Measurements from ENCODE around the gene UNC13A. TPM values are rescaled to one million over a fixed set of nuclear protein-coding genes. Genes with fewer than 3 reads are reported as not detected.

Gene UNC13A
- polyA plus RNA-seq, 10 donors: 0.04 to 0.36 (median 0.15) TPM

GRCh38 chr19:17711851-17712250, 23.7 kb upstream of the UNC13A start:
- DNase-seq: no peak

DNA sequence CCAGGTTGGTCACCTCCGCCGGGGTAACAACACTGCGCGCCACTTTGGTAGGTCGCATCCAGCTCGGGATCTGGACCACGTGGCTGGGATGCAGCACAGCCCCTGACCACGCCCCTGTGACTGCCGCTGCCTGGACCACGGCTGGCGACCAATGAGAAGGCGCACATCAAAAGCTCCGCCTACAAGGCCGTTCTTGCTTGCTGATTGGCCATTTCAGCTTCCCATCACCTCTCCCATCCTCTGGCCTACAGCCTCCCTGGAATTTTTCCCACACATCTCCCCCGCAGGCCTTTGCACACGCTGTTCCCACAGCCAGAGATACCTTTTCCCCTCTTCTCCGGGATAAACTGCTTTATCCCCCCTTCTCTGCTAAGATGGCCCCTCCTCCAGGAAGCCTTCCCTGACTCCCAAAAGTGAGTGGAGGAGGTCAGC, 18.6 kb upstream of the UNC13A start:
- no peak for DNase-seq

DNA sequence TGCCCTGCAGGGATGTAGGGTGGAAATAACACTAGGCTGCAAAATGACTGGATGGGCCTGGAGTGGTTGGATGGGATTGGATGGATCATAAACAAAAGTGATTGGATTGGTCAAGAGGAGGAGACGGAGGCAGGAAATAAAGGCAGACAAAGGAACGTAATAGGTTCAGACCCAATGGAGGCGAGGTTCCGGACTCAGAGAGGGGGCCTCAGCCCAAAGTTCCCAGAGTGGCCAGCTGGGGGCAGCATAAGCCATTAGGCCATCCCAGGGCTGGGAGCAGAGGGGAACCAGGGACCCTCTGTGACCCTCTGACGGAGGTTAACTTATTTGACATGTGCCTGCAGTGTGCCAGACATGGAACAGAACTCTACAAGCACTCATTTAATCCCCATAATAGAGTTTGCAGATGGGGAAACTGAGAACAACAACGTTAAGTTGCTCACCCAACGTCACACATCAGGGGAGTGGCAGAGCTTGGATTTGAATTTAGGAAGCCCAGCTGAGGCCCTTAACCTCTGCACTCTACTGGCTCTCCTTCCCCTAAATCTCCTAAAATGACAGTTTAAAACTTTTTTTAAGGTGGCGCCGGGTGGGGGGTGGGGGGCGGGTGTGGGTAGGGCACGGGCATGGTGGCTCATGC, 15.8 kb upstream of the UNC13A start:
- DNase-seq: peak in 1 of 3 donors; percentile 28

DNA sequence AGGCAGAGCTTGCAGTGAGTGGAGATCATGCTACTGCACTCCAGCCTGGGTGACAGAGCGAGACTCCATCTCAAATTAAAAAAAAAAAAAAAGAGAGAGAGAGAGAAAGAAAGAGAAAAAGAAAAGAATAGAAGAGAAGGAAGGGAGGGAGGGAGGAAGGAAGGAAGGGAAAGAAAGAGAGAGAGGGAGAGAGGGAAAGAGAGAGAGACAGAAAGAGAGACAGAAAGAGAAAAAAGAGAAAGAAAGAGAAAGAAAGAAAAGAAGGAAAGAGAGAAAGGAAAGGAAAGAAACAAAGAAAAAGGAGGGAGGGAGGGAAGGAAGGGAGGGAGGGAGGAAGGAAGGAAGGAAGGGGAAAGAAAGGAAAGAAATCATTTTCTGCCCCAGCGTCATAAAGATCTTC, 7.0 kb upstream of the UNC13A start:
- no peak for DNase-seq

GRCh38 chr19:17692566-17692965, 4.4 kb upstream of the UNC13A start:
- DNase-seq: no peak

DNA sequence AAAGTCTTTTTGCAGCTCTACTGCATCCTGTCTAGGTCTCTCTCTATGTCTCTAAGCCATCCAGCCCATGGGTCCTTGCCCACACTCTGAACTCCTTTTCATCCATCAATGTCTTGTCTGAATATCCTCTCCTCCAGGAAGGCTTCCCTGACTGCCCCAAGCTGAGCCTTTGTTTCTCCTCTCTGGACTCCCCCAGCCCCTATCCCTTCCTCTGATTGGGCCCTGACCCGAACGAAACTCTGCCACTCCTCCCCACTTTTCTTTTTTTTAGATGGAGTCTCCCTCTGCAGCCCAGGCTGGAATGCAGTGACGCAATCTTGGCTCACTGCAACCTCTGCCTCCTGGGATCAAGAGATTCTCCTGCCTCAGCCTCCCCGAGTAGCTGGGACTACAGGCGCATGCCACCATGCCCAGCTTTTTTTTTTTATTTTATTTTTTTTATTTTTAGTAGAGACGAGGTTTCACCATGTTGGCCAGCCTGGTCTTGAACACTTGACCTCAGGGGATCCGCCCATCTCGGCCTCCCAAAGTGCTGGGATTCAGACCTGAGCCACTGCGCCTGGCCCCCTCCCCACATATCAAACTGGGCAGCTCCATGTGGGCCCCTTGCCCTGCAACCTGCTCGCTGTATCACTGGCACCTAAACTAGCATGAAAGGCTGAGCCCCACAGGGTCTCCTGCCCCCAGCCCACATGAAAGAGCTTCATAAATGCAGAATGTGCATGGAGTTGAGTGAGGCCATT, 870 bp upstream of the UNC13A start:
- DNase-seq: no peak

DNA sequence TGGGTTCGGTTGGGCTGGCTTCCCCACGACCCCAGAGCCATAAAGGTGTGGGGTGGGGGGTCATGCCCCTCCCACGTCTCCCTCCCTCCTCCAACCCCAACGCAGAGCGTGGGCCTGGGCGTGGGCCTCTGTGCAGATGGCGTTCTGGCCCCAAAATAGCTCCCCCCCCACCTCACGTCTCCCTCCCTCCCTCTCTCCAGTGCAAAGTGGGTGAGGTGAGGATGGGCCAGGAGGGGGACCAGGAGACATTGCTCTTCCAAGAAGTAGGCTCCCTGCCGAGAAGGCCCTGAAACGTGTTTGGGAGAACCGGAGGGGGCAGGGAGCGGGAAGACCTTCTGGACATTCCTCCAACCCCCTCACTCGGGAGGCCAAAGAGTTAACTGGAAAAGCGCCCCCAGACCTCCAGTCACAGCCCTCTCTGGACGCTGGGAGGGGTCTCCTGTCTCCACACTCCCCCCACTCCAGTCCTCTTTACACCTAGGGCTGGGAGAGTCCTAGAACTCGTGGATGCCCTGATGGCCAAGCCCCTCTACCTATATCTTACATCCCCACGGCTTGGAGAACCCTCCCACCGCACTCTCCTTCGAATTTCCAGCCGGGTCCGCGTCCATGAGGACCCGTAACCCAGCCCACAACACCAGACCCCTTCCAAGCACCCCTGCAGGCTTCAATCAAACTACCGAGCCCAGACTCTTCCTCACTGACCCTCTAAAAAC, 855 bp downstream of the UNC13A start:
- no peak for DNase-seq

DNA sequence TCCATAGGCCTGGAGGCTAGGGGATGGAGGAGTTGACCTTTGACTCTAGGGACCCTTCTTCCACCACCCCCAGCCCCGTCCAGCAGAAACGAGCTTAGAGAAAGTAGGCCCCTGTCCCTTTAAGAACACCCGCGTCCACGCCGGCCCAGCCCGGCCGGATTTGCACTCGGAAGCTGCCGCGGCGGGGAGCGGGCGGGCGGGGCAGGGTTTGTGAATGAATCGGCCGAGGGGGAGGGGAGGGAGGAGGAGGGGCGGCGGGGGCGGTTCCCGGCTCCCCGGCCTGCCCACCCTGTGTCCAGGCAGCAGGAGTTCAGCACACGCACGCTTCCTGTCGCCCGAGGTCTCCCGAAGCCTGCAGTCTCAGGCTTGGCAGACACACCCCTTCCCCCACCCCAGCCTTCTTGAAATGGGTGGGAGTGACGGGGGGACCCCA, 1.5 kb downstream of the UNC13A start:
- DNase-seq: peak in 2 of 3 donors; percentile 8 to 32

- no peak for DNase-seq
Observed at GRCh38 chr19:17686023-17686521, 2.1 kb downstream of the UNC13A start.

DNA sequence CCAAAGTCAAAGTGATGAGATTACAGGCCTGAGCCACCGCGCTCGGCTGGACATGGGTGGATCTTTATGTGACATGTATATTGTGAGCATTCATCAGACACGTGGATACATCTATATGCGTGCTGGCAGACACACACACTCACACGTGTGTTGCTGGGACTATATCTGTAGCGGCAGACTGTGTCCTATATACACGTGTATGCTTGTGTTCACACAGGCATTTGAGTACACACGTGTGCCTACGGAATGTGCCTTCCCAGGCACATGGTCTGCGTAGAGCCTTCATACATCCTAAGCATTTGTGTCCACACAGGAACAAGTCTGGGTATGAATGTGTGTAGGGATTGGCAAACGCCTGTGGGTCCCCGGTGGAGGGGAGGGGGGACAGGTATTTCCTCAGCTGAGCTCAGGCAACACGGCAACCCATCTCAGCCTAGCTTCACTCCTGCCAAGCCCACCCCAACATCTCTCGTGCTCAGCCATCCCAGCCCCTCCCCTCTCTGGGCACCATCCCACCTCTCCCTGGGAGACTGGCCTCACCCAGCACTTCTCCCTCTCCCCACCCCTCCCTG, 2.6 kb downstream of the UNC13A start:
- no peak for DNase-seq

DNA sequence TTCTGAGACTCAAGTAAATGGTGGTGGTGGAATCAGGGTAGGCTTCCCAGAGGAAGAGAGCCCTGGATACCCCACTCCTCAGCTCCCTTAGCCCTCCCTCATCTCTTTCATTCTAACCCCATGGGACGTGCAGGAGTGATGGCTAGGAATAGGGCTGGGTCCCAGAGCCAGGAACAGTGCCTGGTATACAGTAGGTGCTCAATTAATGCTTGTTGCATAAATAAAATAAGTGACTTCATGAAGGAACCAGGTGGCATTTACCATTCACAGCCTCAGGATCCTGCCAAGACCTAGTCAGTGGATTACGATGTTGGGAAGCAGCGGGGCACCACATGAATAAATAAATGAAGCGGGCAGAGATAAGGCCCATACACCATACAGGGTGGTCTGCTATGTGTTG, 3.9 kb downstream of the UNC13A start:
- no peak for DNase-seq

GRCh38 chr19:17683078-17683477, 5.1 kb downstream of the UNC13A start:
- no peak for DNase-seq

DNA sequence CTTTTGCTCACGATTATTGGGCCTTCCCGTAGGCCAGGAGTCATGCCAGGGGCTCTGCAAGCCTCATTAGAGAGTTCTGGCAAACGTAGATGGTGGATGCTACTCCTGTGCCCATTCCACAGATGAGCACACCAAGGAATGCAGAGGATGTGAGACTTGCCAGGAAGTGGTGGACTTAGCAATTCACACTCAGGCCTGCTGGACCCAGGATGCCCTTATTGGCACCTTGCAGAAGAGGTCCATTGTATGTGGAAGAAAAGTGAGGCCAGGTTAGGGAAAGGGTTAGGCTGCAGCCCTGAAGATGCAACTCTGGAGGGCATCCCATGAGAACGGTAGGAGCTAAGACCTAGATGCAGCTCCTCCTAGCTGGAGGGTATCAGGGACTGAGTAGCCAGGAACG, 5.9 kb downstream of the UNC13A start:
- no peak for DNase-seq

- peak in 2 of 3 donors; percentile 29 to 44 for DNase-seq
Observed at GRCh38 chr19:17681505-17682125, 6.5 kb downstream of the UNC13A start.

DNA sequence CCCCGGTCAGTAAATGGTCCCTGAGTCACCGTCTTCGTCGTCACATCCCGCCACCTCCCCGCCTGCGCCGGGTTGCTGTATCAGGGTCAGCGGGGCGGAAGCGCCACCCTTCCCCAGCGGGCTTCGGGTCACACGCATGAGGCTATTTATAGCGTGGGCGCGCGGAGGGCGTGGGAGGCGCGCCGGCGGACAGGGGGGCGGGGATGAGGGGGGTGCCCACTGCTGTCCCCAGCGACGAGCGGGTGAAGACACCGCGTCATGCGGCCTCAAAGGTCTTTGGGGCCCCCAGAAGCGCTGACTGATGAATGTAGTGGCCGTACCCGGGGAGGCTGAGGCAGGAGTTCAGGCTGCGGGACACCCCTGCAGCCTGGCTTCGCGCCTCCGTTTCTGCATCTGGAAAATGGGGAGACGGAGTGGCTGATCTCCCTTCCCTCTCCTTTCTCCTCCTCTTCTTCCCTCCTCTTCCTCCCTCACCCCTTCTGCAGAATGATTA, 7.9 kb downstream of the UNC13A start:
- peak; percentile 11 to 59 (median 29) for DNase-seq

GRCh38 chr19:17679526-17680229, 8.5 kb downstream of the UNC13A start:
- DNase-seq: no peak

DNA sequence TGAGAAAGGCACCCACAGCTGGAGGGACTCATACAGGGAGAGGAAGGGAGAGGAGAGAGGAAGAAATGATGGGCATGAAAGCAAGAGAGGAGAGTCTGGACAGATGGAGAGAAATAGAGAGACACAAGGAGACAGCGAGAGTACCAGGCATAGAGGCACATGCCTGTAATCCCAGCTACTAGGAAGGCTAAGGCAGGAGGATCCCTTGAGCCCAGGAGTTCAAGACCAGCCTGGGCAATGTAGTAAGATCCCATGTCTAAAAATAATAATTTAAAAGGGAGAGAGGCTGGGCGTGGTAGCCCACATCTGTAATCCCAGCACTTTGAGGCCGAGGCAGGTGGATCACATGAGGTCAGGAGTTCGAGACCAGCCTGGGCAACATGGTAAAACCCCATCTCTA, 9.3 kb downstream of the UNC13A start:
- DNase-seq: no peak

DNA sequence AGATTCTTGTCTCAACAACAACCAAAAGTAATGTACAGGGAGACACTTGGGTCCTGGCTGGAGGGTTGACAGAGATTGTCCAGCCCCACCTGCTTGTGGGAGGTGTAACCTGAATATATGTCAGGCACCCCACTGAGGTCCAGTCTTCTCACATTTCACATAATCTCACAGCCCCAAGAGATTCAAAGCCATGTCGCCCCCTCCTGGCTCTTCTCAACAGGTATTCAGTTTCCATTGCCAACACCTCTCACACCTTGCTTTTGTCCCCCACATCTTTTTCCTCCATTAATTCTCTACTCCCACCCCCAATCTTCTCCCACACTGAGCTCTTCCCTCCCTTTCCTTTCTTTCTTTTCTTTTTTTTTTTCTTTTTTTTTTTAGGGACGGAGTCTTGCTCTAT, 11.2 kb downstream of the UNC13A start:
- no peak for DNase-seq

GRCh38 chr19:17676295-17676694, 11.9 kb downstream of the UNC13A start:
- DNase-seq: no peak

- no peak for DNase-seq
Observed at GRCh38 chr19:17673937-17674799, 14.0 kb downstream of the UNC13A start.

Data from muscle of back (tissue), 11 donors.